Measurements from ENCODE around the gene NOD2. TPM values are rescaled to one million over a fixed set of nuclear protein-coding genes. Genes with fewer than 3 reads are reported as not detected.

Gene NOD2
- total and polyA plus RNA-seq, 12 donors = 0.13 to 4.9 (median 0.48) TPM

DNA sequence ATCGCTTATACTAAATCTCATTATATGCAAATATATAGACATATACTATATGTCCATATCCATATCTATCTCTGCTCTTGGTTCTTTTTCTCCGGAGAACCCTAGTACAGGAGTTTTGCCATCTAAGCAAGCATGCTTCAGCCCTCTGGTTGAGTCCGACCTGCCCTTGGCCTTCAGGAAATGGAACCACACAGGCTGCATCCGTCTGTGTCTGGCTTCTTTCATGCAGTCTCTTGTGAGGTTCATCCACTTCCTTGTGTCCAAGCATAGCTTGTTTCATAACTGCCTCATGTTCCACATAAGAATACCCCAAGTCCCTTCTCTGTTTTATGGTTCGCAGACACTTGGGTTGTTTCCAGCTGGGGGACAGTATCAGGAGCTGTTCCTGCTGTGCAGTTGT is 29.1 kb upstream of the NOD2 start:
- intact Hi-C loops (cut with DNase I) = loop anchor here in 8 of 10 donors (2.0 to 10.0 kb wide), 11 partner anchors 69 to 639 kb away; partner anchors contain the start of genes CNEP1R1 (in 2 of the 8) and CYLD (in 1 of the 8)
- Histone ChIP-seq H3K4me1 (peaks cover 2 to 45% (median 17%) of the 10 kb centered on the region in 9 donors), H3K4me3 (no peak overlapping the region), H3K9me3 (peaks cover 0 to 11% (median 0%) of the 10 kb centered on the region in 11 donors), H3K36me3 (peaks cover 0 to 3% (median 0%) of the 10 kb centered on the region in 9 donors), H3K27me3 (no peaks in the 10 kb centered on the region), H3K27ac (peak overlapping the region in 2 of 10 donors; percentile 91 to 93)
- DNase-seq (no peak), ATAC-seq (no peak)
- no peak for TF ChIP-seq CTCF (IDR thresholded peaks at IDR 0.05)
- 92 to 93% methylated on average over 5 of the region's 5 CpGs for WGBS, 2 donors

GRCh38 chr16:50665128-50665878 is 28.1 kb upstream of the NOD2 start:
- Histone ChIP-seq H3K36me3 (peaks cover 0 to 3% (median 0%) of the 10 kb centered on the region in 9 donors), H3K27me3 (no peaks in the 10 kb centered on the region), H3K9me3 (peaks cover 0 to 11% (median 0%) of the 10 kb centered on the region in 11 donors), H3K4me1 (peaks cover 2 to 45% (median 17%) of the 10 kb centered on the region in 9 donors), H3K4me3 (peak overlapping the region; percentile 31 to 63 (median 52)), H3K27ac (peak overlapping the region in 9 of 10 donors; percentile 36 to 93 (median 79))
- ATAC-seq (peak; percentile 70 to 93 (median 88)), DNase-seq (peak; percentile 78 to 83)
- peak; percentile 89 to 97 (median 92) for TF ChIP-seq CTCF (IDR thresholded peaks at IDR 0.05)
- intact Hi-C loops (cut with DNase I) = loop anchor here in 9 of 10 donors (1.0 to 10.0 kb wide), 15 partner anchors 71 to 641 kb away; partner anchors contain the start of genes CNEP1R1 (in 2 of the 9), CYLD (in 2 of the 9) and BRD7 (in 1 of the 9)
- 16 to 17% methylated on average over 40 of the region's 40 CpGs for WGBS, 2 donors

DNA sequence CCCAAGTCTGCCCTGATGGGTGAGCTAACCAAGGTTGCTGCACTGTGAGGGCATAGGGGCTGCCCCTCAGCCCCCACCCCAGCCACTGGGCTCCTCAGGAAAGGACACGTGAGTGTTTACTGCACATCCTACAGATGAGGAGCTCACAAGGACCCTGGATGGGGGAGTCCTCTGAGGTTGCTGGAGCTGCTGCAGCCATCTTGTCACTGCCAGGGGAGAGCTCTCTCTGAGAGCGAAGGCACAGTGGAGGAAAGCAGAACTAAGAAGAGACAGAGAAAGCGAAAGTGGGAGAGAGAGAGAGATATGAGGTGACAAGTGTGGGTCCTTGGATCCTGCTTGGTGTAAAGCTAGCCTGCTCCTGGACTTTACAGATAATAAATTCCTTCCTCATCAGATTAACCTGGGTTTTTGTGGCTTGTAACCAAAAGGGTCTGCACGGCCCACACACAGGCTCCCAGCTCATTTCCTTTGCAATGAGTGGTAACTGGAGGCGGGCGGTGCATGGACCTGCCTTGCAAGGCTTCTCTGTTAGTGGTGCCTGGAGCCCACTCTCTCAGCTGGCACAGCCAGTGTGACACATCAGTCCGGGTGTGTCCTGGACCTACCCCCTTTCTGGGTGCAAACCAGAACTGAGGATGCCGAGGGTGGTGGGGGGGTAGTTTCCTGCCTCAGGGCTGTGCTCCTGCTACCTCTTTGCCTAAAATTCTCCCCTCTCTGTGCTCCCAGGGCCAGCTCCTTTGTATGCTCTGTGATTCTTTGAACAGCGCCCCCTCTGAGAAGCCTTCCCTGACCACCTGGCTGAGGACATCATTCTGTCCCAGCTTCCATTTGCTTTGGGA is 26.5 kb upstream of the NOD2 start:
- Histone ChIP-seq H3K4me3 (peak overlapping the region in 1 of 10 donors; percentile 35), H3K27ac (peak overlapping the region in 1 of 10 donors; percentile 70), H3K36me3 (peaks cover 0 to 12% (median 0%) of the 10 kb centered on the region in 9 donors), H3K9me3 (peaks cover 0 to 20% (median 6%) of the 10 kb centered on the region in 11 donors), H3K27me3 (no peaks in the 10 kb centered on the region), H3K4me1 (peaks cover 2 to 45% (median 17%) of the 10 kb centered on the region in 9 donors)
- DNase-seq (no peak), ATAC-seq (peak in 1 of 8 donors; percentile 3)
- no peak for TF ChIP-seq CTCF (IDR thresholded peaks at IDR 0.05)
- 83 to 85% methylated on average over 9 of the region's 9 CpGs for WGBS, 2 donors
- intact Hi-C loops (cut with DNase I) = loop anchor here in 9 of 10 donors (5.0 to 10.0 kb wide), 13 partner anchors 72 to 642 kb away; partner anchors contain the start of genes CNEP1R1 (in 2 of the 9), CYLD (in 2 of the 9) and BRD7 (in 1 of the 9)

Data from heart right ventricle (tissue), 16 donors.